ENCODE data around the gene SIK3.

Gene SIK3

DNA sequence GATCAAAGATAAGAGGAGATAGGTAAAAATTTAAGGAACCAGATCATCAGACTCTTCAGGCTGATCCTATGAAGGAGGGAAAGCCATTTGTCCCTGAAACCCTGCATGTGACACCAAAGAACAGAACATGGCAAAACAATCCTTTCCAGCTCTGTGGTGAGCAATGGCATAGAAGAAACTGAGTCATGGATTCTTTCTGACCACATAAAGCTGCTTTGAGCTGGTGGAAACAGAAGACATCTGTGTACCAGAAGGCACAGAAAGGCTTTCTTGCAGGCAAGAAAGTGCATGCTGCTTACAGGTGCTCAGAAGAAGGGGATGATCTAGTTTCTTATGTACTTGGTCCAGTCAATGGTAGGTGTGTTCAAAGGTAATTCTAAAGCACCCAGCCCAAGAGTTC lies 215.8 kb downstream of the SIK3 start:
- Histone ChIP-seq H3K4me3 (ENCODE audit: low read length) (no peak overlapping the region), H3K9me3 (ENCODE audit: low read length) (no peaks in the 10 kb centered on the region), H3K4me1 (ENCODE audit: insufficient read depth, low read length) (no peaks in the 10 kb centered on the region), H3K27me3 (ENCODE audit: insufficient read depth, low read length) (no peaks in the 10 kb centered on the region), H2AFZ (ENCODE audit: low read depth, low read length) (no peak overlapping the region), H3K36me3 (ENCODE audit: insufficient read depth, low read length) (no peaks in the 10 kb centered on the region)

GRCh38 chr11:116881143-116881542 lies 217.1 kb downstream of the SIK3 start:
- peaks cover 4% of the 10 kb centered on the region for H3K36me3 ChIP-seq (ENCODE audit: insufficient read depth, low read length)
- no peaks in the 10 kb centered on the region for H3K9me3 ChIP-seq (ENCODE audit: low read length)
- H3K4me3 ChIP-seq (ENCODE audit: low read length): no peak overlapping the region
- H3K4me1 ChIP-seq (ENCODE audit: insufficient read depth, low read length): no peaks in the 10 kb centered on the region
- no peak overlapping the region for H2AFZ ChIP-seq (ENCODE audit: low read depth, low read length)
- no peaks in the 10 kb centered on the region for H3K27me3 ChIP-seq (ENCODE audit: insufficient read depth, low read length)

DNA sequence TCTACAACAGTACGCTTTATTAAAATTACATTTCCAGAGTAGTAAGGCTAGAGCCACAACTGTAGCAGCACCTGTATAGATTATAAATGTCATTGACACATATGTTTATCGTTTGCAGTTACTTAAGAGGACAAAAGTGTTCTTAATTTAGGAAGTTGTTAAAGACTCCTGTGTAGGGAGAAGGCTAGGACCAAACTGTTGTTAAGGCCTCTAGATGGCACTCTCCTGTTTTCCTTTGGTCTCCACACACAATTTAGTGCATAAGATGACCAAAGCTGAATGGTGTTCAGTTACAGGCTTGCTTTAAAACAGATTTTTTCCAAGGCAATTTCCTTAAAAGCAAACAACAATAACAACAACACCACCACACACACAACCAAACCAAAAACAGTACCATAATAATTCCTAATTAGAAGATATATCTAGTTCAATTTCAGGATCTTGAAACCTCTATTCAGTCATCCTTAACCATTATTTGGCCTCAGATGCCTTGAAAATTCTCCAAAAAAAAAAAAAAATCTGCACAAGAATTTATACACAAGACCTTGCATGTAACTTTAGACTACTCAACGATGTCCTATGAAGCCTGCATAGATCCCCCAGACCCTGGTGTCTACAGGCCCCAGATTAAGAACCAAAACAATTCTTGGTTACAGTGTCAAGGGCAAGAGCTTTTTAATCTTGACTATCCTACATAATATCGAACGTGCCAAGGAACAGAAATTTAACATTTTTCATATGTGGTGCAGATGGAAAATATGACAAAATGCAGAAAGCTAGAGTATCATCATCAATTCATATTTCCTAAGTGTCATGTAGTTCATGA lies 218.2 kb downstream of the SIK3 start:
- Histone ChIP-seq H3K27me3 (ENCODE audit: insufficient read depth, low read length) (no peaks in the 10 kb centered on the region), H3K9me3 (ENCODE audit: low read length) (no peaks in the 10 kb centered on the region), H2AFZ (ENCODE audit: low read depth, low read length) (no peak overlapping the region), H3K36me3 (ENCODE audit: insufficient read depth, low read length) (peaks cover 13% of the 10 kb centered on the region), H3K4me3 (ENCODE audit: low read length) (no peak overlapping the region), H3K4me1 (ENCODE audit: insufficient read depth, low read length) (no peaks in the 10 kb centered on the region)

GRCh38 chr11:116876656-116877055 lies 221.6 kb downstream of the SIK3 start:
- Histone ChIP-seq H2AFZ (ENCODE audit: low read depth, low read length) (no peak overlapping the region), H3K4me3 (ENCODE audit: low read length) (no peak overlapping the region), H3K9me3 (ENCODE audit: low read length) (no peaks in the 10 kb centered on the region), H3K27me3 (ENCODE audit: insufficient read depth, low read length) (no peaks in the 10 kb centered on the region), H3K4me1 (ENCODE audit: insufficient read depth, low read length) (no peaks in the 10 kb centered on the region), H3K36me3 (ENCODE audit: insufficient read depth, low read length) (peaks cover 38% of the 10 kb centered on the region)

DNA sequence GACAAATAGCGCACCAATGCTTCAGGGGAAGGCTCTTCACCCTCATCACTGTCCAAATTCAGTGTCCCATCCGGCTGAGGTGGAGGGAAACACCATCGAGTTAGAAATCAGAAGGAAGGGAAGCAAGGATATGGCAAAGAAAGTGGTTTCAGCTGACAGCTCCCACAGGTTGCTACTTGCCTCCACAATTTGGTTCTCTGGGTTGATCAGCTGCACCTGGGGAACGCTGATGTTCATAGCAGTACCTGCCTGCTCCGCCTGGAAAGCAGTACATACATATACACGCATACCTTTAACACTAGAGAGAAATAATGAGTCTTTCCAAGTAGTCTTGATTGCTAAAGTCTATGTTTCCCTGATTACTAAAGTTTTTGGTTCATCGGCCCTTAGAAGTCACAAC lies 223.0 kb downstream of the SIK3 start:
- peaks cover 47% of the 10 kb centered on the region for H3K36me3 ChIP-seq (ENCODE audit: insufficient read depth, low read length)

DNA sequence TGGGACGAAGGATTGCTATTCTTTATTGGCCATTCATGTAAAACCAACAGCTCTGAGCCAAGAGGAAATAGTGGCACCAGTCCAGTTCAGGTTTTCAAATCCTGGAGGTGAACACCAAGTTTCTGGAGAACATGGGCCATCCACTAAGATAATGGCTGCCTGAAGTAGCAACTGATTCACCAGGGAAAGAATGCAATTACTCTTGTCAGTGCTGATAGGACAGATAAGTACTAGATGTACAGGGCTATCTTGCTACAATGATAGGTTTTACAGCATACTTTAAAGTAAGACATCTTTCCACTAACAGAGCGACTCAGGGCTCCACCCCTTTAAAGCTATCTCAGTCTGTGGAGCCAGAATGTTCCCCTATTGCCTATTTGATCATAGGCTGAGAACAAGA lies 224.0 kb downstream of the SIK3 start:
- H3K4me1 ChIP-seq (ENCODE audit: insufficient read depth, low read length): no peaks in the 10 kb centered on the region
- H3K27me3 ChIP-seq (ENCODE audit: insufficient read depth, low read length): no peaks in the 10 kb centered on the region
- H3K4me3 ChIP-seq (ENCODE audit: low read length): no peak overlapping the region
- no peak overlapping the region for H2AFZ ChIP-seq (ENCODE audit: low read depth, low read length)
- H3K9me3 ChIP-seq (ENCODE audit: low read length): no peaks in the 10 kb centered on the region
- peaks cover 56% of the 10 kb centered on the region for H3K36me3 ChIP-seq (ENCODE audit: insufficient read depth, low read length)

More for the DNA sequence above, 223.0 kb downstream of the SIK3 start:
- H3K9me3 ChIP-seq (ENCODE audit: low read length): no peaks in the 10 kb centered on the region
- H3K4me3 ChIP-seq (ENCODE audit: low read length): no peak overlapping the region
- no peak overlapping the region for H2AFZ ChIP-seq (ENCODE audit: low read depth, low read length)
- H3K27me3 ChIP-seq (ENCODE audit: insufficient read depth, low read length): no peaks in the 10 kb centered on the region
- no peaks in the 10 kb centered on the region for H3K4me1 ChIP-seq (ENCODE audit: insufficient read depth, low read length)

- H3K9me3 ChIP-seq (ENCODE audit: low read length): no peaks in the 10 kb centered on the region
- H3K36me3 ChIP-seq (ENCODE audit: insufficient read depth, low read length): peaks cover 63% of the 10 kb centered on the region
- no peaks in the 10 kb centered on the region for H3K4me1 ChIP-seq (ENCODE audit: insufficient read depth, low read length)
- no peak overlapping the region for H3K4me3 ChIP-seq (ENCODE audit: low read length)
- H3K27me3 ChIP-seq (ENCODE audit: insufficient read depth, low read length): no peaks in the 10 kb centered on the region
- H2AFZ ChIP-seq (ENCODE audit: low read depth, low read length): no peak overlapping the region
Measured at GRCh38 chr11:116873381-116873780, 224.8 kb downstream of the SIK3 start.

DNA sequence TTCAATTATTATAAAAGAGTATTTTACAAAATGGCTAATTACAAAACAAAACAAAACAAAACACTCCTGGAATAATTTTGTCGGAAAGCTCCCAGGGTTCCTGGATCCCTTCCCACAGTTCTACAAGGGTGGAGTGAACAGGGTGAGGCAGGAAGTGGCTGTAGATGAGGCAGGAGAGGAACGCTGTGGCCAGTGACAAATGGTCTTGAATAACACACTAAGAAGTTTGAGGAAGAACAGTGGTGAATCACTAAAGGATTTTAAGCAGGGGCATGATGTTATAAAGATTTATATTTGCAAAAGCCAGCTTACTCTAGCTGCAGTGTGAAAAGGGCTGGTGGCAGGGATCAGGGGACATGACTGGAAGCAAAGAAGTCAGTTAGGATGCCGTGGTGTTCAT lies 227.0 kb downstream of the SIK3 start:
- peaks cover 77% of the 10 kb centered on the region for H3K36me3 ChIP-seq (ENCODE audit: insufficient read depth, low read length)
- no peaks in the 10 kb centered on the region for H3K27me3 ChIP-seq (ENCODE audit: insufficient read depth, low read length)
- H3K9me3 ChIP-seq (ENCODE audit: low read length): no peaks in the 10 kb centered on the region
- H3K4me3 ChIP-seq (ENCODE audit: low read length): no peak overlapping the region
- H2AFZ ChIP-seq (ENCODE audit: low read depth, low read length): no peak overlapping the region
- no peaks in the 10 kb centered on the region for H3K4me1 ChIP-seq (ENCODE audit: insufficient read depth, low read length)

GRCh38 chr11:116870054-116870453 lies 228.2 kb downstream of the SIK3 start:
- Histone ChIP-seq H3K36me3 (ENCODE audit: insufficient read depth, low read length) (peaks cover 77% of the 10 kb centered on the region), H3K4me1 (ENCODE audit: insufficient read depth, low read length) (no peaks in the 10 kb centered on the region), H3K4me3 (ENCODE audit: low read length) (no peak overlapping the region), H2AFZ (ENCODE audit: low read depth, low read length) (no peak overlapping the region), H3K27me3 (ENCODE audit: insufficient read depth, low read length) (no peaks in the 10 kb centered on the region), H3K9me3 (ENCODE audit: low read length) (no peaks in the 10 kb centered on the region)

- Histone ChIP-seq H3K27me3 (ENCODE audit: insufficient read depth, low read length) (no peaks in the 10 kb centered on the region), H3K9me3 (ENCODE audit: low read length) (no peaks in the 10 kb centered on the region), H2AFZ (ENCODE audit: low read depth, low read length) (no peak overlapping the region), H3K36me3 (ENCODE audit: insufficient read depth, low read length) (peaks cover 76% of the 10 kb centered on the region), H3K4me3 (ENCODE audit: low read length) (no peak overlapping the region), H3K4me1 (ENCODE audit: insufficient read depth, low read length) (no peaks in the 10 kb centered on the region)
Measured at GRCh38 chr11:116869610-116870009, 228.6 kb downstream of the SIK3 start.

DNA sequence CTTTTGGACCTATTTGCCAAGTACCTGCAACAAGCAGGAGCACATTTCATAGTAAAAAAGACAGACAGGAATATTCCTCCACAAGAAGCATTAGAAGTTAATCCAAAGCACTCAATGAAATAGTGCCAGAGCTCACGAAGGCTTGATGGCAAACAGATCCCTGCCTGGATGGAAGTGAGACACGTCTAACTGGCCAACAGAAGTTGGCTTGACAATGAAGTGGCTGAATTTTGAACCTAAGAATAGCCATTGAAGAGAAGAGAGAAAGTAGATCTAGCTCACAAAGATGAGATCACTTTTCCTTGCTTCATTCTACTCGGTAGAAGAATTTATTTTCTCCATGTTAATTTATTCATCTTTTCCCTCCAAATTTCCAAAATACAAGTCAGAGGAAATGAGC lies 230.2 kb downstream of the SIK3 start:
- H3K36me3 ChIP-seq (ENCODE audit: insufficient read depth, low read length): peaks cover 75% of the 10 kb centered on the region
- H3K27me3 ChIP-seq (ENCODE audit: insufficient read depth, low read length): no peaks in the 10 kb centered on the region
- no peaks in the 10 kb centered on the region for H3K4me1 ChIP-seq (ENCODE audit: insufficient read depth, low read length)

DNA sequence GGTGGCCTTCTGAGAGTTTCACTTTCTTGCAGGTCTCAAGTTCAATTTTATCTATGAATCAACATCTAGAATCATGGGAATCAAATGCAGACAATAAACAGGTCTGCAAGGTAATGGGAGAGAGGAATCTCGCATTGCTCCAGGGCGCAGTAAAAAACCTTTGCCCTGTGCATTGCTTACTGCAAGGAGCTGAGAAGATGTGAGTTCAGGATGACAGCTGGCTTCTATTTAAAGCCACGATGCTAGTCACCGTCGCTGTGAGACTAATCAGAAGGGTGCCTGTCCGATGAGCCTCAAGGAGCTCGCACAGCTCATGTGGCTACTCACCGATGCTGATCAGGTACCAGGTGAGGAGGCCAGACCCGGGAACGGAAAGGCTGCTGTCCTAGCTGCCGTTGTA lies 230.6 kb downstream of the SIK3 start:
- no peak overlapping the region for H3K4me3 ChIP-seq (ENCODE audit: low read length)
- peaks cover 71% of the 10 kb centered on the region for H3K36me3 ChIP-seq (ENCODE audit: insufficient read depth, low read length)
- no peaks in the 10 kb centered on the region for H3K4me1 ChIP-seq (ENCODE audit: insufficient read depth, low read length)

More for the DNA sequence above, 230.2 kb downstream of the SIK3 start:
- Histone ChIP-seq H2AFZ (ENCODE audit: low read depth, low read length) (no peak overlapping the region), H3K9me3 (ENCODE audit: low read length) (no peaks in the 10 kb centered on the region), H3K4me3 (ENCODE audit: low read length) (no peak overlapping the region)

GRCh38 chr11:116866804-116867455 lies 231.3 kb downstream of the SIK3 start:
- Histone ChIP-seq H3K4me3 (ENCODE audit: low read length) (no peak overlapping the region), H3K27me3 (ENCODE audit: insufficient read depth, low read length) (no peaks in the 10 kb centered on the region), H2AFZ (ENCODE audit: low read depth, low read length) (no peak overlapping the region), H3K36me3 (ENCODE audit: insufficient read depth, low read length) (peaks cover 76% of the 10 kb centered on the region), H3K4me1 (ENCODE audit: insufficient read depth, low read length) (no peaks in the 10 kb centered on the region), H3K9me3 (ENCODE audit: low read length) (no peaks in the 10 kb centered on the region)

More for the DNA sequence above, 230.6 kb downstream of the SIK3 start:
- no peaks in the 10 kb centered on the region for H3K9me3 ChIP-seq (ENCODE audit: low read length)
- no peak overlapping the region for H2AFZ ChIP-seq (ENCODE audit: low read depth, low read length)
- no peaks in the 10 kb centered on the region for H3K27me3 ChIP-seq (ENCODE audit: insufficient read depth, low read length)

All from neuron (in vitro differentiated cells).